ENCODE measurements around the gene COL6A2.

The COL6A2 gene

GRCh38 chr21:46061518-46061917 lies 36.4 kb upstream of the COL6A2 start:
- Histone ChIP-seq H3K4me3 (ENCODE audit: low read length) (no peak overlapping the region), H3K4me1 (ENCODE audit: control insufficient read depth, insufficient read depth, low read length) (no peaks in the 10 kb centered on the region; the same call in 1 of the 2 replicates), H3K27ac (ENCODE audit: low read length) (no peak overlapping the region), H3K36me3 (ENCODE audit: control insufficient read depth, insufficient read depth, low read length) (no peaks in the 10 kb centered on the region), H3K9me3 (ENCODE audit: control insufficient read depth, insufficient read depth, low read length) (0 out of 2 replicates have a peak, but pooled peaks cover 1% of the 10 kb centered on the region), H3K27me3 (ENCODE audit: control insufficient read depth, insufficient read depth, low read length) (no peaks in the 10 kb centered on the region)
- WGBS (ENCODE audit: insufficient coverage, insufficient read length): no CpG with 5 or more reads among the region's 6 CpGs
- no peak for DNase-seq (ENCODE audit: low read depth, low spot score)

- H3K4me1 ChIP-seq (ENCODE audit: control insufficient read depth, insufficient read depth, low read length): no peaks in the 10 kb centered on the region; the same call in 1 of the 2 replicates
- H3K27ac ChIP-seq (ENCODE audit: low read length): no peak overlapping the region
- no peaks in the 10 kb centered on the region for H3K36me3 ChIP-seq (ENCODE audit: control insufficient read depth, insufficient read depth, low read length)
- 0 out of 2 replicates have a peak, but pooled peaks cover 1% of the 10 kb centered on the region for H3K9me3 ChIP-seq (ENCODE audit: control insufficient read depth, insufficient read depth, low read length)
- no peak overlapping the region for H3K4me3 ChIP-seq (ENCODE audit: low read length)
- DNase-seq (ENCODE audit: low read depth, low spot score): no peak
- no CpG with 5 or more reads among the region's 5 CpGs for WGBS (ENCODE audit: insufficient coverage, insufficient read length)
- no peaks in the 10 kb centered on the region for H3K27me3 ChIP-seq (ENCODE audit: control insufficient read depth, insufficient read depth, low read length)
Measured at GRCh38 chr21:46061950-46062349, 36.0 kb upstream of the COL6A2 start.

GRCh38 chr21:46062471-46063211 lies 35.3 kb upstream of the COL6A2 start:
- Histone ChIP-seq H3K4me3 (ENCODE audit: low read length) (no peak overlapping the region), H3K27me3 (ENCODE audit: control insufficient read depth, insufficient read depth, low read length) (no peaks in the 10 kb centered on the region), H3K36me3 (ENCODE audit: control insufficient read depth, insufficient read depth, low read length) (no peaks in the 10 kb centered on the region), H3K9me3 (ENCODE audit: control insufficient read depth, insufficient read depth, low read length) (0 out of 2 replicates have a peak, but pooled peaks cover 1% of the 10 kb centered on the region), H3K27ac (ENCODE audit: low read length) (no peak overlapping the region), H3K4me1 (ENCODE audit: control insufficient read depth, insufficient read depth, low read length) (no peaks in the 10 kb centered on the region)
- no peak for DNase-seq (ENCODE audit: low read depth, low spot score)
- no CpG with 5 or more reads among the region's 5 CpGs for WGBS (ENCODE audit: insufficient coverage, insufficient read length)

DNA sequence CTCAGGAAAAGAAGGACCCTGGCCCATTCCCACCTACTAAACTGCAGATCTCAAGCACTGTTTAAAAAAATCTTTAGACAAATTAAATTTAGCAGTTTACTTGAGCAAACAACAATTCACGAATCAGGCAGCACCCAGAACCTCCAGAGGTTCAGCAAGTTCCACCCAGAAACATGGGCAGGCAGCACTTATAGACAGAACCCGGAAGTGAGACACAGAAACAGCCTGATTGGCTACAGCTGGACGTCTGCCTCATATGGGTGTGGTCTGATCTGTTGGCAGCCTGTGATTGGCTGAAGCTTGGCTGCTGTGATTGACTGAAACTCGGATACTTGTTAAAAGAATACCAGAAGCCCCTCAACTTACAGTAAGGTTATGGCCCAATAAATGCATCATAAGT lies 34.7 kb upstream of the COL6A2 start:
- H3K36me3 ChIP-seq (ENCODE audit: control insufficient read depth, insufficient read depth, low read length): no peaks in the 10 kb centered on the region
- no peaks in the 10 kb centered on the region for H3K4me1 ChIP-seq (ENCODE audit: control insufficient read depth, insufficient read depth, low read length)
- H3K27me3 ChIP-seq (ENCODE audit: control insufficient read depth, insufficient read depth, low read length): no peaks in the 10 kb centered on the region
- H3K27ac ChIP-seq (ENCODE audit: low read length): no peak overlapping the region
- H3K4me3 ChIP-seq (ENCODE audit: low read length): no peak overlapping the region
- no peak for DNase-seq (ENCODE audit: low read depth, low spot score)
- WGBS (ENCODE audit: insufficient coverage, insufficient read length): no CpG with 5 or more reads among the region's 4 CpGs
- H3K9me3 ChIP-seq (ENCODE audit: control insufficient read depth, insufficient read depth, low read length): 0 out of 2 replicates have a peak, but pooled peaks cover 1% of the 10 kb centered on the region

GRCh38 chr21:46063734-46064680 lies 33.9 kb upstream of the COL6A2 start:
- H3K4me1 ChIP-seq (ENCODE audit: control insufficient read depth, insufficient read depth, low read length): no peaks in the 10 kb centered on the region

GRCh38 chr21:46064870-46065214 lies 33.1 kb upstream of the COL6A2 start:
- WGBS (ENCODE audit: insufficient coverage, insufficient read length): no CpG with 5 or more reads among the region's 13 CpGs
- H3K4me1 ChIP-seq (ENCODE audit: control insufficient read depth, insufficient read depth, low read length): no peaks in the 10 kb centered on the region
- H3K27me3 ChIP-seq (ENCODE audit: control insufficient read depth, insufficient read depth, low read length): no peaks in the 10 kb centered on the region
- no peak overlapping the region for H3K4me3 ChIP-seq (ENCODE audit: low read length)
- no peaks in the 10 kb centered on the region for H3K36me3 ChIP-seq (ENCODE audit: control insufficient read depth, insufficient read depth, low read length)
- H3K27ac ChIP-seq (ENCODE audit: low read length): no peak overlapping the region
- 0 out of 2 replicates have a peak, but pooled peaks cover 1% of the 10 kb centered on the region for H3K9me3 ChIP-seq (ENCODE audit: control insufficient read depth, insufficient read depth, low read length)
- no peak for DNase-seq (ENCODE audit: low read depth, low spot score)

More at GRCh38 chr21:46063734-46064680, 33.9 kb upstream of the COL6A2 start:
- Histone ChIP-seq H3K36me3 (ENCODE audit: control insufficient read depth, insufficient read depth, low read length) (no peaks in the 10 kb centered on the region), H3K27me3 (ENCODE audit: control insufficient read depth, insufficient read depth, low read length) (no peaks in the 10 kb centered on the region), H3K27ac (ENCODE audit: low read length) (no peak overlapping the region), H3K9me3 (ENCODE audit: control insufficient read depth, insufficient read depth, low read length) (0 out of 2 replicates have a peak, but pooled peaks cover 1% of the 10 kb centered on the region), H3K4me3 (ENCODE audit: low read length) (no peak overlapping the region)
- WGBS (ENCODE audit: insufficient coverage, insufficient read length): no CpG with 5 or more reads among the region's 30 CpGs
- DNase-seq (ENCODE audit: low read depth, low spot score): no peak

GRCh38 chr21:46065215-46065913 lies 32.5 kb upstream of the COL6A2 start:
- no CpG with 5 or more reads among the region's 22 CpGs for WGBS (ENCODE audit: insufficient coverage, insufficient read length)
- no peak for DNase-seq (ENCODE audit: low read depth, low spot score)
- H3K27me3 ChIP-seq (ENCODE audit: control insufficient read depth, insufficient read depth, low read length): no peaks in the 10 kb centered on the region
- no peaks in the 10 kb centered on the region for H3K4me1 ChIP-seq (ENCODE audit: control insufficient read depth, insufficient read depth, low read length)
- no peak overlapping the region for H3K4me3 ChIP-seq (ENCODE audit: low read length)
- 0 out of 2 replicates have a peak, but pooled peaks cover 1% of the 10 kb centered on the region for H3K9me3 ChIP-seq (ENCODE audit: control insufficient read depth, insufficient read depth, low read length)
- H3K27ac ChIP-seq (ENCODE audit: low read length): no peak overlapping the region
- no peaks in the 10 kb centered on the region for H3K36me3 ChIP-seq (ENCODE audit: control insufficient read depth, insufficient read depth, low read length)

DNA sequence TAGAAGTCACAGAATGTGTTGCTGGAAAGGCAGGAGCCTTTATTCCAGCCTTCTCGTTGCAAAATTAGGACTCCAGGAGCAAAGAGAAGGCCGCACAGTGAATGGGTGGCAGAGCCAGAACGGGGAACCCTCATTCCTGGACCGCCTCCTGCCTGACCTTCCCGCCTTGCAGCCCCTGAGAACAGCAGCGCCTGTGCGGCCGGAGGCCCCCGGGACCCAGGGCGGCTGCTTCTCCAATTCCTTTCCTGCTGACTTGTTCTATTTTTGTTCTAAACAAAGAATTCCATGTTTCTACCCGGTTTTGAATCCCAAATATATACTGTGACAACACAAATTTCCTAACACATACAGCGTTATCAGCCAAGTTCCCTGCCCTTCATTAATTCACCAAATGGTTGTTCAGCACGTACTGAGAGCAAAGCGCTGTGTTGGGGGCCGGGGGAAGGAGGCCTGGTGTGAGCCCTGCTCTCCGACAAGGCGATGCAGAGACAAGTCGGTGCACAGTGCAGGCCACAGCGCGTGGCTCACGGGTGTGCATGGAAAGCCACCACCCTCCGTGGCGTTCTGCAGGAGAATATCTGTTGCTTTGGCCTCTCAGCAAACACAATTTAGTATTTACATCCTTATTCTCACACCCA lies 31.9 kb upstream of the COL6A2 start:
- no peak for DNase-seq (ENCODE audit: low read depth, low spot score)
- Histone ChIP-seq H3K4me1 (ENCODE audit: control insufficient read depth, insufficient read depth, low read length) (no peaks in the 10 kb centered on the region), H3K27me3 (ENCODE audit: control insufficient read depth, insufficient read depth, low read length) (no peaks in the 10 kb centered on the region), H3K27ac (ENCODE audit: low read length) (no peak overlapping the region), H3K36me3 (ENCODE audit: control insufficient read depth, insufficient read depth, low read length) (no peaks in the 10 kb centered on the region), H3K9me3 (ENCODE audit: control insufficient read depth, insufficient read depth, low read length) (0 out of 2 replicates have a peak, but pooled peaks cover 1% of the 10 kb centered on the region), H3K4me3 (ENCODE audit: low read length) (no peak overlapping the region)
- no CpG with 5 or more reads among the region's 23 CpGs for WGBS (ENCODE audit: insufficient coverage, insufficient read length)

DNA sequence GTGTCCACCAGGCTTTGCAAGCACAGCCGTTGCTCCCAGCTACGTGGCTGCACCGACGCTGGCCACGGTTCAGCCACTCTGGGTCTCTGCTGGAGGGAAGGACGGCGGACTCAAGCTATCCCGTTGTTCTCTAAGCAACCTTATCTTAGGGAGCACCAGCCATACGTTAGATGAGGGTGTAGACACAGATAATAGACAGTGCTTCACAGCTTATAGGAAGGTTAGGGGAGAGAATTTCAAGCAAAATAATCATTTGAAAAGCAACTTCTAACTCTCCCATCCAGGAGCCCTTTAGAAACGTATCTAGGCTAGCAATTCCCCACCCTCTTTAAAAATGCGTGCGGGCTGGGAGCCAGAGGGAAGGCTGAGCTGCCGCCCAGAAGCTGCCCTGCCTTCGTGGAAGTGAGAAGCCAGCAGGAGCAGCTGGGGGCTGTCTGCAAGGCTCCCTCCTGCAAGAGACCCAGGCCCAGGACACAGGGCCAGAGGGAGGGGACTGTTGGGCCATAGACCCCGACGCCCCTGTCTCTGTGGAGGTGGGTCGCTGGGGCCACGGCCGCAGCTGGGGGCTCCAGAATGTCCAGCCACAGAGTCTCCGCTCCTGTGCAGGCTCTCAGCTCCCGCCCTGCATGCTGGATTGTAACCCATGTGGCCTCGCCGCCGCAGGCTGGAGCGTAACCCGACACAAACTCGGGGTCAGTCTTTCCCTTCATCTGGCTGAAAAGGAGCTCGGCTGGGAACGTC lies 31.2 kb upstream of the COL6A2 start:
- 0 out of 2 replicates have a peak, but pooled peaks cover 1% of the 10 kb centered on the region for H3K9me3 ChIP-seq (ENCODE audit: control insufficient read depth, insufficient read depth, low read length)
- DNase-seq (ENCODE audit: low read depth, low spot score): no peak
- H3K4me3 ChIP-seq (ENCODE audit: low read length): no peak overlapping the region
- H3K36me3 ChIP-seq (ENCODE audit: control insufficient read depth, insufficient read depth, low read length): no peaks in the 10 kb centered on the region
- no CpG with 5 or more reads among the region's 29 CpGs for WGBS (ENCODE audit: insufficient coverage, insufficient read length)
- H3K27ac ChIP-seq (ENCODE audit: low read length): no peak overlapping the region
- no peaks in the 10 kb centered on the region for H3K27me3 ChIP-seq (ENCODE audit: control insufficient read depth, insufficient read depth, low read length)
- no peaks in the 10 kb centered on the region for H3K4me1 ChIP-seq (ENCODE audit: control insufficient read depth, insufficient read depth, low read length)
